HFF-Myc (cell line): ENCODE measurements around the gene SDF2.

ENCODE experiments used
- DNase-seq: peaks from one replicate; pipeline ENCODE4 v3.0.0-alpha.2; 2011; ENCODE audit warnings: low read depth; ENCODE audit errors: extremely low read depth
- H3K4me3 ChIP-seq: replicated peaks from 2 replicates; pipeline ENCODE4 v1.5.1; 2011; ENCODE audit warnings: low read depth, mild to moderate bottlenecking, control low read depth, low read length
- CTCF ChIP-seq: IDR thresholded peaks from 2 replicates; pipeline ENCODE4 v1.5.1; 2012; ENCODE audit warnings: mild to moderate bottlenecking, low read depth, low read length, control low read depth; ENCODE audit errors: missing control alignments

Gene SDF2

GRCh38 chr17:28661635-28662526 lies at the start of gene SDF2, which contains the start of gene SUPT6H:
SDF2 (minus strand) TSS chr17:28661906; CDS start chr17:28661876, 30 bp downstream.
SUPT6H (plus strand) TSS chr17:28662205; CDS start chr17:28673402, 11,197 bp downstream.
- no peak for DNase-seq
- TF ChIP-seq CTCF: no peak

GRCh38 chr17:28710861-28711722 lies 49.4 kb upstream of the SDF2 start:
- H3K4me3 ChIP-seq: peak overlapping the region; percentile 44
- no peak for TF ChIP-seq CTCF
- no peak for DNase-seq

More at GRCh38 chr17:28661635-28662526, at the start of gene SDF2, which contains the start of gene SUPT6H:
- peak within 1 kb of the TSS; percentile 91 for H3K4me3 ChIP-seq

GRCh38 chr17:28707339-28707720 lies 45.6 kb upstream of the SDF2 start:
- no peak for DNase-seq
- no peak overlapping the region for H3K4me3 ChIP-seq
- TF ChIP-seq CTCF: no peak

GRCh38 chr17:28706471-28707338 lies 45.0 kb upstream of the SDF2 start:
- TF ChIP-seq CTCF: no peak
- no peak overlapping the region for H3K4me3 ChIP-seq
- no peak for DNase-seq

GRCh38 chr17:28705728-28706334 lies 44.1 kb upstream of the SDF2 start:
- no peak overlapping the region for H3K4me3 ChIP-seq
- no peak for TF ChIP-seq CTCF

GRCh38 chr17:28705074-28705659 lies 43.5 kb upstream of the SDF2 start:
- no peak overlapping the region for H3K4me3 ChIP-seq
- no peak for DNase-seq
- TF ChIP-seq CTCF: no peak

More at GRCh38 chr17:28705728-28706334, 44.1 kb upstream of the SDF2 start:
- no peak for DNase-seq
